Right cardiac atrium (tissue), 5 donors: Measurements from ENCODE around the gene ETNK1. TPM values are rescaled to one million over a fixed set of nuclear protein-coding genes. Genes with fewer than 3 reads are reported as not detected.

ENCODE experiments used
- ATAC-seq, 2 donors: fragments of 200-7000 bp; cut with Tn5 transposase; one replicate each; pipeline versions ENCODE4 v1.8.0 to v1.9.1; 2020; ENCODE audit warnings: moderate library complexity in 2 of 2, mild to moderate bottlenecking in 1 of 2
- DNase-seq, 3 donors: peaks; one replicate each; pipeline ENCODE4 v3.0.0-alpha.2; 2020
- H3K27ac ChIP-seq: one replicate; pipeline ENCODE4 v1.5.1; 2013; ENCODE audit warnings: mild to moderate bottlenecking, low read length, control low read depth, moderate library complexity
- H3K27me3 ChIP-seq: one replicate; pipeline ENCODE4 v1.6.1; 2013; ENCODE audit not compliant: control insufficient read depth, insufficient read depth
- H3K4me1 ChIP-seq: one replicate; pipeline ENCODE4 v1.6.1; 2013; ENCODE audit warnings: low read length; ENCODE audit not compliant: control insufficient read depth, insufficient read depth
- H3K4me3 ChIP-seq: one replicate; pipeline ENCODE4 v1.5.1; 2013; ENCODE audit warnings: low read length, control low read depth
- H3K9me3 ChIP-seq: one replicate; pipeline ENCODE4 v1.6.1; 2013; ENCODE audit warnings: low read length; ENCODE audit not compliant: control insufficient read depth
- WGBS: extraction: QIAGEN DNeasy Blood & Tissue Kit; methylation state at CpG from one replicate; pipeline ENCODE4 v1.1.7; 2013; 5-methylcytosine and 5-hydroxymethylcytosine counted together
- intact Hi-C, 4 donors: fragments of 100-400 bp; cut with DNase I; formaldehyde crosslinking; loops; one replicate each; pipeline versions ENCODE4 v1.11.0 to v1.14.0; 2022 to 2023
- polyA plus RNA-seq: library from polyadenylated mRNA; stranded (reverse); fragments of 200-250 nt; gene quantifications from one replicate; pipeline ENCODE4 v1.2.3, GENCODE V29; 2013
- total RNA-seq, 4 donors: library from RNA; stranded (reverse); fragmentation: NEBNext Ultra II Directional; extraction: Animal tissue kit (Norgen Biotek cat#: 25700); gene quantifications; one replicate each; pipeline ENCODE4 v1.2.1, GENCODE V29; 2021
- donor health status: healthy with polysubstance abuse.
- donor health status: DM: no; HTN: yes; CAD: no.
- donor health status: DM: no; HTN: no; CAD: no.
- donor health status: DM: no; HTN: yes; CAD: no; lungs with severe emphysema.
- donor health status: DM: yes; HTN: yes; CAD: no.

ETNK1 gene
- total and polyA plus RNA-seq, 5 donors: 8.9 to 36.2 (median 28.7) TPM

GRCh38 chr12:22662356-22662755 is 37.4 kb downstream of the ETNK1 start:
- WGBS: 100% methylated on average over 1 of the region's 1 CpG
- Histone ChIP-seq H3K4me3 (no peak overlapping the region), H3K27me3 (no peaks in the 10 kb centered on the region), H3K27ac (no peak overlapping the region), H3K9me3 (no peaks in the 10 kb centered on the region), H3K4me1 (no peaks in the 10 kb centered on the region)
- DNase-seq (no peak), ATAC-seq (no peak)
- intact Hi-C loops: no loop called here

- Histone ChIP-seq H3K4me3 (no peak overlapping the region), H3K9me3 (no peaks in the 10 kb centered on the region), H3K4me1 (no peaks in the 10 kb centered on the region), H3K27ac (no peak overlapping the region), H3K27me3 (no peaks in the 10 kb centered on the region)
- DNase-seq (no peak), ATAC-seq (no peak)
- intact Hi-C loops: no loop called here
Measured at GRCh38 chr12:22665476-22665875, 40.5 kb downstream of the ETNK1 start.

GRCh38 chr12:22667122-22667521 is 42.2 kb downstream of the ETNK1 start:
- intact Hi-C loops: no loop called here
- H3K27me3 ChIP-seq: no peaks in the 10 kb centered on the region
- no peaks in the 10 kb centered on the region for H3K4me1 ChIP-seq
- DNase-seq: no peak
- ATAC-seq: no peak
- no peaks in the 10 kb centered on the region for H3K9me3 ChIP-seq
- 0% methylated on average over 1 of the region's 1 CpG for WGBS
- H3K4me3 ChIP-seq: no peak overlapping the region
- H3K27ac ChIP-seq: no peak overlapping the region

GRCh38 chr12:22668441-22668840 is 43.5 kb downstream of the ETNK1 start:
- intact Hi-C loops: no loop called here
- WGBS: 96% methylated on average over 6 of the region's 6 CpGs
- Histone ChIP-seq H3K27me3 (no peaks in the 10 kb centered on the region), H3K4me3 (no peak overlapping the region), H3K4me1 (no peaks in the 10 kb centered on the region), H3K27ac (no peak overlapping the region), H3K9me3 (no peaks in the 10 kb centered on the region)
- DNase-seq: no peak
- no peak for ATAC-seq

- no peak overlapping the region for H3K27ac ChIP-seq
- intact Hi-C loops: no loop called here
- no peaks in the 10 kb centered on the region for H3K4me1 ChIP-seq
- DNase-seq: no peak
- H3K27me3 ChIP-seq: no peaks in the 10 kb centered on the region
- H3K9me3 ChIP-seq: no peaks in the 10 kb centered on the region
- ATAC-seq: no peak
- H3K4me3 ChIP-seq: no peak overlapping the region
Measured at GRCh38 chr12:22670762-22671161, 45.8 kb downstream of the ETNK1 start.

GRCh38 chr12:22672951-22673350 is 48.0 kb downstream of the ETNK1 start:
- DNase-seq: no peak
- no peaks in the 10 kb centered on the region for H3K9me3 ChIP-seq

GRCh38 chr12:22677781-22678574 is 53.0 kb downstream of the ETNK1 start:
- no peaks in the 10 kb centered on the region for H3K4me1 ChIP-seq
- no peak overlapping the region for H3K4me3 ChIP-seq
- no peak overlapping the region for H3K27ac ChIP-seq
- no peaks in the 10 kb centered on the region for H3K9me3 ChIP-seq
- no peaks in the 10 kb centered on the region for H3K27me3 ChIP-seq
- intact Hi-C loops: no loop called here
- WGBS: 85% methylated on average over 6 of the region's 6 CpGs
- ATAC-seq: no peak
- no peak for DNase-seq

More at GRCh38 chr12:22672951-22673350, 48.0 kb downstream of the ETNK1 start:
- 91% methylated on average over 3 of the region's 3 CpGs for WGBS
- Histone ChIP-seq H3K4me3 (no peak overlapping the region), H3K27me3 (no peaks in the 10 kb centered on the region), H3K4me1 (no peaks in the 10 kb centered on the region), H3K27ac (no peak overlapping the region)
- intact Hi-C loops: no loop called here
- no peak for ATAC-seq

- no peak for DNase-seq
- intact Hi-C loops: no loop called here
- no peaks in the 10 kb centered on the region for H3K4me1 ChIP-seq
- no peak overlapping the region for H3K27ac ChIP-seq
- H3K9me3 ChIP-seq: no peaks in the 10 kb centered on the region
- 87% methylated on average over 2 of the region's 2 CpGs for WGBS
- no peaks in the 10 kb centered on the region for H3K27me3 ChIP-seq
- H3K4me3 ChIP-seq: no peak overlapping the region
- no peak for ATAC-seq
Measured at GRCh38 chr12:22682663-22683062, 57.7 kb downstream of the ETNK1 start.

GRCh38 chr12:22683131-22683530 is 58.2 kb downstream of the ETNK1 start:
- Histone ChIP-seq H3K4me1 (no peaks in the 10 kb centered on the region), H3K9me3 (no peaks in the 10 kb centered on the region), H3K4me3 (no peak overlapping the region), H3K27me3 (no peaks in the 10 kb centered on the region), H3K27ac (no peak overlapping the region)
- intact Hi-C loops: no loop called here
- ATAC-seq (no peak), DNase-seq (no peak)
- 87% methylated on average over 1 of the region's 1 CpG for WGBS

GRCh38 chr12:22684140-22685118 is 59.5 kb downstream of the ETNK1 start:
- peak in 1 of 2 donors; percentile 18 for ATAC-seq
- Histone ChIP-seq H3K4me3 (no peak overlapping the region), H3K27me3 (no peaks in the 10 kb centered on the region), H3K27ac (no peak overlapping the region), H3K9me3 (no peaks in the 10 kb centered on the region), H3K4me1 (no peaks in the 10 kb centered on the region)
- no peak for DNase-seq
- intact Hi-C loops: no loop called here
- WGBS: 60% methylated on average over 5 of the region's 5 CpGs

GRCh38 chr12:22686193-22686592 is 61.2 kb downstream of the ETNK1 start:
- Histone ChIP-seq H3K4me1 (no peaks in the 10 kb centered on the region), H3K9me3 (no peaks in the 10 kb centered on the region), H3K4me3 (no peak overlapping the region), H3K27ac (no peak overlapping the region), H3K27me3 (no peaks in the 10 kb centered on the region)
- ATAC-seq (no peak), DNase-seq (no peak)
- 93% methylated on average over 1 of the region's 1 CpG for WGBS
- intact Hi-C loops: no loop called here
